Measurements from ENCODE around the gene INHBE.

The INHBE gene

GRCh38 chr12:57472391-57472790 lies 17.3 kb downstream of the INHBE start:
- H3K4me3 ChIP-seq (replicated peaks; ENCODE audit: low read depth, low read length), result no peak overlapping the region
- DNase-seq (ENCODE audit: extremely low read depth, low read depth), result no peak
- TF ChIP-seq CTCF (IDR thresholded peaks at IDR 0.05; ENCODE audit: low read depth, low read length, missing control alignments), result no peak

GRCh38 chr12:57473392-57473791 lies 18.3 kb downstream of the INHBE start:
- no peak for TF ChIP-seq CTCF (IDR thresholded peaks at IDR 0.05; ENCODE audit: low read depth, low read length, missing control alignments)
- DNase-seq (ENCODE audit: extremely low read depth, low read depth), result no peak
- no peak overlapping the region for H3K4me3 ChIP-seq (replicated peaks; ENCODE audit: low read depth, low read length)

- no peak for TF ChIP-seq CTCF (IDR thresholded peaks at IDR 0.05; ENCODE audit: low read depth, low read length, missing control alignments)
- no peak for DNase-seq (ENCODE audit: extremely low read depth, low read depth)
Observed at GRCh38 chr12:57473886-57474285, 18.8 kb downstream of the INHBE start.

GRCh38 chr12:57474430-57474829 lies 19.3 kb downstream of the INHBE start:
- no peak for TF ChIP-seq CTCF (IDR thresholded peaks at IDR 0.05; ENCODE audit: low read depth, low read length, missing control alignments)
- H3K4me3 ChIP-seq (replicated peaks; ENCODE audit: low read depth, low read length), result no peak overlapping the region
- no peak for DNase-seq (ENCODE audit: extremely low read depth, low read depth)

More at GRCh38 chr12:57473886-57474285, 18.8 kb downstream of the INHBE start:
- H3K4me3 ChIP-seq (replicated peaks; ENCODE audit: low read depth, low read length), result no peak overlapping the region

GRCh38 chr12:57474862-57475261 lies 19.8 kb downstream of the INHBE start:
- no peak for DNase-seq (ENCODE audit: extremely low read depth, low read depth)
- TF ChIP-seq CTCF (IDR thresholded peaks at IDR 0.05; ENCODE audit: low read depth, low read length, missing control alignments), result no peak
- H3K4me3 ChIP-seq (replicated peaks; ENCODE audit: low read depth, low read length), result no peak overlapping the region; the same call in 1 of the 2 replicates

- H3K4me3 ChIP-seq (replicated peaks; ENCODE audit: low read depth, low read length), result peak overlapping the region; percentile 34
- DNase-seq (ENCODE audit: extremely low read depth, low read depth), result no peak
- TF ChIP-seq CTCF (IDR thresholded peaks at IDR 0.05; ENCODE audit: low read depth, low read length, missing control alignments), result no peak
Observed at GRCh38 chr12:57475271-57476161, 20.4 kb downstream of the INHBE start.
